Hair follicular keratinocyte (primary cell): ENCODE results near the gene RPN2. TPM values are rescaled to one million over a fixed set of nuclear protein-coding genes. Genes with fewer than 3 reads are reported as not detected.

Experiments used
- total RNA-seq: library from RNA; depleted of rRNA; stranded (reverse); fragments of >200 nt; gene quantifications from 2 replicates; pipeline ENCODE4 v1.2.3, GENCODE V29; 2015

RPN2 gene
- 176 and 227 TPM in 2 replicates for total RNA-seq

GRCh38 chr20:37178839-37179682 lies at the start of gene RPN2, which contains the start of gene MROH8:
Gene RPN2 (plus strand): TSS chr20:37179330. CDS start chr20:37179357, 27 bp downstream.
Gene MROH8 (minus strand): TSS chr20:37179548.

GRCh38 chr20:37261714-37262113 lies 82.6 kb downstream of the RPN2 start, which contains the start of gene GHRH:
Gene GHRH (minus strand): TSS chr20:37261814. CDS start chr20:37256889, 4,925 bp downstream.

Other genes starting within 250 kb of the RPN2 start
- gene SAMHD1, start 227.6 kb upstream of the RPN2 start, total RNA-seq: 3.5 and 8.2 TPM in 2 replicates
- gene RBL1, start 83.3 kb upstream of the RPN2 start, total RNA-seq: 3.8 and 9.0 TPM in 2 replicates
- 0.08 TPM in 1 of 2 replicates, not detected in the other for gene MROH8, start 218 bp downstream of the RPN2 start, total RNA-seq
- not detected in 2 replicates for gene GHRH, start 82.5 kb downstream of the RPN2 start, total RNA-seq
- 20.7 and 34.8 TPM in 2 replicates for gene MANBAL, start 110.3 kb downstream of the RPN2 start, total RNA-seq
- gene SRC, start 166.8 kb downstream of the RPN2 start, total RNA-seq: 28.8 and 31.0 TPM in 2 replicates